Vagina (tissue), 2 donors: ENCODE results near the gene BNC1.

Experiments used
- POLR2A ChIP-seq, 2 donors: fragments of 450-650 bp; IDR thresholded peaks; one replicate each; pipeline ENCODE4 v1.6.1; 2017; ENCODE audit warnings: antibody characterized with exemption in 2 of 2, mild to moderate bottlenecking in 2 of 2, moderate library complexity in 2 of 2
- POLR2AphosphoS5 ChIP-seq, 2 donors: sonication (generic); formaldehyde crosslinking; IDR thresholded peaks; one replicate each; pipeline ENCODE4 v1.9.0; 2017; ENCODE audit warnings: antibody characterized with exemption in 2 of 2, mild to moderate bottlenecking in 2 of 2, low read depth in 1 of 2; ENCODE audit not compliant: insufficient read depth in 1 of 2
- TF ChIP-seq, protein P1 (sequence below), 3 experiments: fragments of 450-650 bp in 2 of 3; fragments of 200-600 bp in 1 of 3; sonication (generic) in 1 of 3; IDR thresholded peaks; one replicate each; pipeline ENCODE4 v1.5.1; 2017 to 2019; ENCODE audit warnings: antibody characterized with exemption in 3 of 3, mild to moderate bottlenecking in 2 of 3, moderate library complexity in 2 of 3

DNA sequence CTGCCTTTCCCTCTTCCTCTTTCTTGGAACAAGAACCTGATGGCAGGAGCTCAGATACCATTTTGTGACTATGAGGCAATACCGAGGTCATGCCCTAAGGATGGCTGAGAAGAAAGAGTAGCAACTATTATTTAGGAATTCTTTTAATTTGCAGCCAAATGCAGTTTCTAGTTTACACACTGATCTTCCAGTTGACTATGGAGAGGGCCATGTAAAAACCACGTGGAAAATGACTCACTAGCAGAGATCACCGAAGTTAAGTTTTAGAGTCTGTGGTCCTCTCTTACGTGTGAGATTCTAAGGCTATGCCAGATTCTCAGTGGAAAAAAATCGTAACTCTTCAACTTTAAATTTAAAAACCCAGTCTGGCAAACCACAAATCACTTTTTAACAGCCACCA, 7.8 kb downstream of the BNC1 start:
- TF ChIP-seq, protein P1, sequence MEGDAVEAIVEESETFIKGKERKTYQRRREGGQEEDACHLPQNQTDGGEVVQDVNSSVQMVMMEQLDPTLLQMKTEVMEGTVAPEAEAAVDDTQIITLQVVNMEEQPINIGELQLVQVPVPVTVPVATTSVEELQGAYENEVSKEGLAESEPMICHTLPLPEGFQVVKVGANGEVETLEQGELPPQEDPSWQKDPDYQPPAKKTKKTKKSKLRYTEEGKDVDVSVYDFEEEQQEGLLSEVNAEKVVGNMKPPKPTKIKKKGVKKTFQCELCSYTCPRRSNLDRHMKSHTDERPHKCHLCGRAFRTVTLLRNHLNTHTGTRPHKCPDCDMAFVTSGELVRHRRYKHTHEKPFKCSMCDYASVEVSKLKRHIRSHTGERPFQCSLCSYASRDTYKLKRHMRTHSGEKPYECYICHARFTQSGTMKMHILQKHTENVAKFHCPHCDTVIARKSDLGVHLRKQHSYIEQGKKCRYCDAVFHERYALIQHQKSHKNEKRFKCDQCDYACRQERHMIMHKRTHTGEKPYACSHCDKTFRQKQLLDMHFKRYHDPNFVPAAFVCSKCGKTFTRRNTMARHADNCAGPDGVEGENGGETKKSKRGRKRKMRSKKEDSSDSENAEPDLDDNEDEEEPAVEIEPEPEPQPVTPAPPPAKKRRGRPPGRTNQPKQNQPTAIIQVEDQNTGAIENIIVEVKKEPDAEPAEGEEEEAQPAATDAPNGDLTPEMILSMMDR (IDR thresholded peaks at IDR 0.05) = no peak
- TF ChIP-seq POLR2A (IDR thresholded peaks at IDR 0.05) = no peak
- TF ChIP-seq POLR2AphosphoS5 (IDR thresholded peaks at IDR 0.05; ENCODE audit: insufficient read depth in 1 of 2, low read depth in 1 of 2) = no peak
